CD4-positive, alpha-beta T cell treated with Interleukin-4 for 1 hour (primary cell): Measurements from ENCODE around the gene OTUD3.
"Not testable (repeated sequence)": the region's sequence is repeated elsewhere in the genome, so short reads cannot be mapped to it uniquely, and the experiment has no call there.

Experiments used
- DNase-seq, 2 donors: peaks; one replicate each; pipeline ENCODE4 v3.0.0-alpha.2; 2020 to 2022

The OTUD3 gene

GRCh38 chr1:19882111-19883071 lies at the start of gene OTUD3:
Gene OTUD3, plus strand, starts transcription at chr1:19882395. Its CDS starts 119 bp downstream, at chr1:19882514.
- DNase-seq, result peak; percentile 98

- DNase-seq, result no peak
These were observed 46.6 kb upstream of the OTUD3 start for GRCh38 chr1:19835578-19835977.

GRCh38 chr1:19837866-19838265 lies 44.3 kb upstream of the OTUD3 start:
- DNase-seq, result no peak

GRCh38 chr1:19840228-19840627 lies 42.0 kb upstream of the OTUD3 start:
- DNase-seq, result no peak

- no peak for DNase-seq
These were observed 37.3 kb upstream of the OTUD3 start for GRCh38 chr1:19844731-19845495.

GRCh38 chr1:19845555-19845954 lies 36.6 kb upstream of the OTUD3 start:
- no peak for DNase-seq

- no peak for DNase-seq
These were observed 35.9 kb upstream of the OTUD3 start for GRCh38 chr1:19846338-19846737.

GRCh38 chr1:19847334-19847733 lies 34.9 kb upstream of the OTUD3 start:
- DNase-seq, result not testable (repeated sequence)

- not testable (repeated sequence) for DNase-seq
These were observed 32.9 kb upstream of the OTUD3 start for GRCh38 chr1:19849307-19849706.

GRCh38 chr1:19850214-19850613 lies 32.0 kb upstream of the OTUD3 start:
- no peak for DNase-seq

GRCh38 chr1:19852036-19852435 lies 30.2 kb upstream of the OTUD3 start:
- DNase-seq, result no peak

GRCh38 chr1:19854866-19855265 lies 27.3 kb upstream of the OTUD3 start:
- no peak for DNase-seq

- DNase-seq, result no peak
These were observed 23.3 kb upstream of the OTUD3 start for GRCh38 chr1:19858893-19859292.

- DNase-seq, result no peak
These were observed 22.3 kb upstream of the OTUD3 start for GRCh38 chr1:19859876-19860275.

GRCh38 chr1:19860418-19860817 lies 21.8 kb upstream of the OTUD3 start:
- no peak for DNase-seq

- DNase-seq, result no peak
These were observed 21.2 kb upstream of the OTUD3 start for GRCh38 chr1:19861034-19861433.

- DNase-seq, result no peak
These were observed 20.2 kb upstream of the OTUD3 start for GRCh38 chr1:19861842-19862530.

- no peak for DNase-seq
These were observed 19.3 kb upstream of the OTUD3 start for GRCh38 chr1:19862944-19863343.

- DNase-seq, result no peak
These were observed 17.5 kb upstream of the OTUD3 start for GRCh38 chr1:19864570-19865160.

- DNase-seq, result no peak
These were observed 16.2 kb upstream of the OTUD3 start for GRCh38 chr1:19866029-19866428.

GRCh38 chr1:19866758-19867157 lies 15.4 kb upstream of the OTUD3 start:
- DNase-seq, result no peak

GRCh38 chr1:19868575-19868974 lies 13.6 kb upstream of the OTUD3 start:
- DNase-seq, result not testable (repeated sequence)

- DNase-seq, result not testable (repeated sequence)
These were observed 12.7 kb upstream of the OTUD3 start for GRCh38 chr1:19869453-19869852.
